Mesodermal cell (in vitro differentiated cells): ENCODE measurements around the gene KRTAP10-5.
A peak's percentile ranks its signal among the peaks of the same experiment; 100 is the strongest.
"Not testable (repeated sequence)": the region's sequence is repeated elsewhere in the genome, so short reads cannot be mapped to it uniquely, and the experiment has no call there.

Experiments used
- H3K27ac ChIP-seq: 2 replicates; pipeline ENCODE4 v1.7.0; 2013; ENCODE audit warnings: mild to moderate bottlenecking, low read depth, low read length, moderate library complexity; ENCODE audit not compliant: severe bottlenecking
- H3K36me3 ChIP-seq: 2 replicates; pipeline ENCODE4 v1.7.1; 2013; ENCODE audit warnings: mild to moderate bottlenecking, low read length, moderate library complexity; ENCODE audit not compliant: control insufficient read depth, insufficient read depth
- H3K4me1 ChIP-seq: one replicate; pipeline ENCODE4 v1.7.1; 2013; ENCODE audit warnings: mild to moderate bottlenecking, low read length; ENCODE audit not compliant: insufficient read depth, control insufficient read depth, poor library complexity, severe bottlenecking
- H3K4me3 ChIP-seq: 2 replicates; pipeline ENCODE4 v1.7.0; 2013; ENCODE audit warnings: low read length, control low read depth, mild to moderate bottlenecking; ENCODE audit not compliant: insufficient read depth, poor library complexity, severe bottlenecking; ENCODE audit errors: extremely low read depth
- H3K9me3 ChIP-seq: 2 replicates; pipeline ENCODE4 v1.7.1; 2013; ENCODE audit warnings: mild to moderate bottlenecking, low read length, moderate library complexity; ENCODE audit not compliant: control insufficient read depth
- WGBS, 2 experiments: methylation state at CpG; one replicate each; pipeline ENCODE4 v1.1.5; 2013; ENCODE audit warnings: missing lambda C conversion rate in 2 of 2; ENCODE audit not compliant: insufficient coverage in 2 of 2; 5-methylcytosine and 5-hydroxymethylcytosine counted together

The KRTAP10-5 gene

GRCh38 chr21:44555200-44555875 lies 25.1 kb downstream of the KRTAP10-5 start:
- Histone ChIP-seq H3K27ac (no peak overlapping the region), H3K36me3 (no peaks in the 10 kb centered on the region), H3K9me3 (peaks cover 3% of the 10 kb centered on the region), H3K4me1 (peaks cover 7% of the 10 kb centered on the region), H3K4me3 (no peak overlapping the region)
- WGBS, 2 experiments, result 96 to 100% methylated on average over 2 to 4 of the region's 13 CpGs

- Histone ChIP-seq H3K36me3 (no peaks in the 10 kb centered on the region), H3K4me1 (peaks cover 15% of the 10 kb centered on the region), H3K4me3 (no peak overlapping the region), H3K9me3 (peaks cover 7% of the 10 kb centered on the region), H3K27ac (no peak overlapping the region)
- WGBS, 2 experiments, result 78 to 81% methylated on average over 13 of the region's 13 CpGs
These were observed 27.7 kb downstream of the KRTAP10-5 start for GRCh38 chr21:44552681-44553080.

- H3K9me3 ChIP-seq, result peaks cover 7% of the 10 kb centered on the region
- 79 to 99% methylated on average over 5 to 6 of the region's 6 CpGs for WGBS, 2 experiments
- no peak overlapping the region for H3K4me3 ChIP-seq
- H3K27ac ChIP-seq, result no peak overlapping the region
- H3K4me1 ChIP-seq, result peaks cover 13% of the 10 kb centered on the region
- H3K36me3 ChIP-seq, result no peaks in the 10 kb centered on the region
These were observed 28.3 kb downstream of the KRTAP10-5 start for GRCh38 chr21:44552136-44552535.

DNA sequence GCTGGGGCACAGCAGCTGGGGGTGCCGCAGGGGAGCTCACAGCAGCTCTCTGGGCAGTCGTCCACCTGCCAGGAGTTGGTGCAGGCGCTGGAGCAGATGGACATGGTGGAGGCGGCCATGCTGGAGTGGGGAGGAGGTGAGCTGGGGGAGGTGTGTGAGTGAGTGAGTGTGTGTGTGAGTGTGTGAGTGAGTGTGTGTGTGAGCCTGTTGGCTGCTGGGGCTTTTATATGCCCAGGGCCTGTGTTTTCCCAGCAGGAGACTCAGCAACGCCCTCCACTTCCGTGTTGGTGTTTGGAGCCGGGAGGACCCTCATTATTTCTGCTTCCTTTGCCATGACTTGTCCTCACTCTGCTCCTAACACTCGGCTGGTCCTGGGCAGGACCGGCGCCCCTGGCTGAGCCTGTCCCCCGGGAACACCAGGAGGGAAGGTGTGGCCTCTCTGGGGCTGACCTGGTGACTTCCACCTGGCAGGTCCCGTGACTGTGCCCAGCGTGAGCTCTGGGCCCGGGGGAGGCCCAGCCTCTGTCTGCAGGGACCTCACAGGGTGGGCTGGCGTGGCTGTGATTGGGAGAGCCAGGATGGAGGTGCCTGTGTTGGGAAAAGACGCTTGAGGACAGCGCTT lies 29.0 kb downstream of the KRTAP10-5 start, which contains the start of gene KRTAP10-2:
TSS of gene KRTAP10-2 (minus strand) at position 166 of the 622 bp plus-strand sequence. CDS start at position 119, 47 bp downstream.
- H3K4me3 ChIP-seq, result no peak within 1 kb of the TSS
- H3K9me3 ChIP-seq, result peaks cover 7% of the 10 kb centered on the region
- no peak within 1 kb of the TSS for H3K27ac ChIP-seq
- H3K36me3 ChIP-seq, result no peaks in the 10 kb centered on the region
- WGBS, 2 experiments, result 82 to 90% methylated on average over 16 to 17 of the region's 17 CpGs
- peaks cover 9% of the 10 kb centered on the region for H3K4me1 ChIP-seq

GRCh38 chr21:44550807-44551206 lies 29.6 kb downstream of the KRTAP10-5 start:
- Histone ChIP-seq H3K9me3 (peaks cover 7% of the 10 kb centered on the region), H3K4me1 (peaks cover 9% of the 10 kb centered on the region), H3K36me3 (no peaks in the 10 kb centered on the region), H3K27ac (no peak overlapping the region), H3K4me3 (no peak overlapping the region)
- whole genome bisulfite sequencing, 2 experiments, result 81 to 82% methylated on average over 9 to 10 of the region's 10 CpGs

DNA sequence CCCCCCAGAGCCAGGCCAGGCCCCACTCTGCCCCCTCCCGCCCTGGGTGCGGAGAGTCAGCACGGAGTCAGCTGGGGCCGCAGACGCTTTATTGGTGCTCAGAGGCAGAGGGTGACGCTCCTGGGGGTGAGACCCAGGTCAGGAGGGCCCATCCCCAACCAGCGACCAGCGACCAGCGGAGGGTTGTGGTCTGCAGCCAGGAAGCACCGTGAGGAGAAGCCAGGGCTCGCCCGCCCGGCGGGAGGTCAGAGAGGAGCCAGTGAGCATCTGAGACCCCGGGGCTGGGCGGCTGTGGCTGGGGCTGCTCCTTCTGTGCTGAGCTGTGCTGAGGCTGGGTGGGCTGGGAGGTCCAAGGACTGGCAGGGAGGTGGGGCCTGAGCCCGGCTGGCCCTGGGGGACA lies 30.1 kb downstream of the KRTAP10-5 start:
- not testable (repeated sequence) for H3K9me3 ChIP-seq, H3K36me3 ChIP-seq, H3K4me3 ChIP-seq, H3K27ac ChIP-seq, H3K4me1 ChIP-seq
- WGBS, 2 experiments, result 76 to 77% methylated on average over 4 to 9 of the region's 17 CpGs

GRCh38 chr21:44549525-44550211 lies 30.7 kb downstream of the KRTAP10-5 start:
- 80 to 83% methylated on average over 23 of the region's 25 CpGs for WGBS, 2 experiments
- Histone ChIP-seq H3K9me3 (peaks cover 7% of the 10 kb centered on the region), H3K4me3 (no peak overlapping the region), H3K36me3 (no peaks in the 10 kb centered on the region), H3K4me1 (peaks cover 9% of the 10 kb centered on the region), H3K27ac (peak overlapping the region; percentile 72)

DNA sequence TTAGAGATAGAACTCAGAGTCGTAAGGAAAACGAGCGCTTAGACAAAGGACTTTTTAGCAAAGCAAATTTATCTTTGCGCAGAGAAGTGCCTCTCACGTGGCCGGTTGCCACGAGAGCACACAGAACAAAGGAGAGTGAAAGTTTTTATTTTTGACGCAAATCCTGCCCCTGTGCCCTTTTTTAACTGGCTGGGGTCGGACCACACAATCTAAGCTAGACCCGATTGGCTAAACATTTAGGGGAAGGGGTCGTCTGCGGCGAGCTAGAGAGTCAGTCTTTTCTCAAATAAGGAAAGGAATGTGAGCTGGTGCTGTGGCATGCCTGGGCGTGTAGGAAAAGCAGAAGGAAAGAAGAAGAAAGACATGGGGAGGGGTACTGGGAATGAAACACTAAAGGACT lies 31.5 kb downstream of the KRTAP10-5 start:
- 45% methylated on average over 14 of the region's 14 CpGs for WGBS, 2 experiments

GRCh38 chr21:44548381-44548780 lies 32.0 kb downstream of the KRTAP10-5 start:
- Histone ChIP-seq H3K9me3 (peaks cover 4% of the 10 kb centered on the region), H3K4me1 (peaks cover 9% of the 10 kb centered on the region), H3K4me3 (no peak overlapping the region), H3K36me3 (no peaks in the 10 kb centered on the region), H3K27ac (peak overlapping the region; percentile 72)
- WGBS, 2 experiments, result 89 to 93% methylated on average over 11 to 12 of the region's 13 CpGs

More for the DNA sequence above, 31.5 kb downstream of the KRTAP10-5 start:
- H3K27ac ChIP-seq, result peak overlapping the region; percentile 72
- no peak overlapping the region for H3K4me3 ChIP-seq
- no peaks in the 10 kb centered on the region for H3K36me3 ChIP-seq
- H3K9me3 ChIP-seq, result peaks cover 4% of the 10 kb centered on the region
- H3K4me1 ChIP-seq, result peaks cover 9% of the 10 kb centered on the region

DNA sequence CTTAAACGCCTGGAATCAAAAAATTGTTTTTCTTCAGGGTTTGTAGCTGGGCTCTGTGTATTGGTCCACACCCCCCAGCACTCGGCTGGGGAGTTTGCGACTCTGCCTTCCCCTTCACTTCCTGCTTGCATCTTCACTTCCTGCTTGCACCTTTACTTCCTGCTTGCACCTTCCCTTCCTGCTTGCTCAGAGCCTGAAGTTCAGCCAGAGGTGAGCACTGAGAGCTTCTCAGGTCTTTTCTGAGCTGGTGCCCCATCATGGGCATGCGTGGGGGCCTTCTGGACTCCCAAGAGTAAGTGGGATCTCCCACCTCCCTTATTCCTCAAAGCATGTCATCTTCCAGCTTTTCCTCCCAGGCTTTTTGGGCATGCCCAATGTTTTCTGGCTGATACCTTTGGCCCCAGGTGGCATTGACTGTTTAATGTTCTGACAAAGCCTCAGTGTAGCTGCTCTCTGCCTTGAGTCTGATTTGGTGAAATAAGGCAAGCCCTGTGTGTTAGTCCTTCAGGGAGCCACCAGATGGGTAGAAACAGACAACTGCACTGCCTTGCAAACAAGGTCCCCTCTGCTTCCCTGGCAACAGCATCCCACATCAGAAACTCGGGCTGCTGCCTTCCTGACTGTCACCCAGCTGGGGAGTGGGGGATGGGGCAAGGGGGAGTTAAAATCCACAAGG lies 32.6 kb downstream of the KRTAP10-5 start:
- Histone ChIP-seq H3K4me3 (no peak overlapping the region), H3K9me3 (peaks cover 4% of the 10 kb centered on the region), H3K36me3 (no peaks in the 10 kb centered on the region), H3K4me1 (peaks cover 9% of the 10 kb centered on the region), H3K27ac (no peak overlapping the region)
- WGBS, 2 experiments, result 89 to 100% methylated on average over 1 to 4 of the region's 5 CpGs
